ENCODE results near the gene BCL6. TPM values are rescaled to one million over a fixed set of nuclear protein-coding genes. Genes with fewer than 3 reads are reported as not detected.

BCL6 gene
- total and polyA plus RNA-seq, 2 experiments from 2014 or later, result 32.0 to 46.5 TPM

GRCh38 chr3:187677604-187678003 lies 67.7 kb downstream of the BCL6 start:
- H3K9me3 ChIP-seq (ENCODE audit: low read depth), result no peaks in the 10 kb centered on the region
- WGBS (ENCODE audit: low lambda C conversion rate, missing lambda C conversion rate), result 14% methylated on average over 1 of the region's 1 CpG
- H3K4me1 ChIP-seq (ENCODE audit: insufficient read depth), result no peaks in the 10 kb centered on the region
- no peaks in the 10 kb centered on the region for H3K36me3 ChIP-seq (replicated peaks; ENCODE audit: insufficient read depth, low read depth)
- H3K79me2 ChIP-seq, result no peaks in the 10 kb centered on the region
- no peaks in the 10 kb centered on the region for H3K9me2 ChIP-seq (replicated peaks; ENCODE audit: insufficient read depth)
- no peak overlapping the region for H2AFZ ChIP-seq
- DNase-seq (ENCODE audit: low spot score), result no peak
- TF ChIP-seq CTCF (IDR thresholded peaks at IDR 0.05; ENCODE audit: poor library complexity) (no peak), EZH2phosphoT487 (IDR thresholded peaks at IDR 0.05; ENCODE audit: low read depth, severe bottlenecking, unreplicated experiment) (no peak), EZH2 (IDR thresholded peaks at IDR 0.05; ENCODE audit: borderline replicate concordance) (no peak)
- H3K27me3 ChIP-seq, result peaks cover 4% of the 10 kb centered on the region
- H3K4me3 ChIP-seq, result no peak overlapping the region
- no peak overlapping the region for H3K27ac ChIP-seq
- no peak overlapping the region for H3K4me2 ChIP-seq
- H4K20me1 ChIP-seq (ENCODE audit: insufficient read depth, poor library complexity, severe bottlenecking), result no peaks in the 10 kb centered on the region

GRCh38 chr3:187673012-187673411 lies 72.3 kb downstream of the BCL6 start:
- no peak for DNase-seq (ENCODE audit: low spot score)
- 40% methylated on average over 3 of the region's 3 CpGs for WGBS (ENCODE audit: low lambda C conversion rate, missing lambda C conversion rate)
- no peaks in the 10 kb centered on the region for H3K79me2 ChIP-seq

More at GRCh38 chr3:187673012-187673411, 72.3 kb downstream of the BCL6 start:
- H3K36me3 ChIP-seq (replicated peaks; ENCODE audit: insufficient read depth, low read depth), result no peaks in the 10 kb centered on the region
- peaks cover 24% of the 10 kb centered on the region for H3K27me3 ChIP-seq
- peaks cover 16% of the 10 kb centered on the region for H3K4me1 ChIP-seq (ENCODE audit: insufficient read depth)
- no peaks in the 10 kb centered on the region for H4K20me1 ChIP-seq (ENCODE audit: insufficient read depth, poor library complexity, severe bottlenecking)
- no peak overlapping the region for H2AFZ ChIP-seq
- no peak for TF ChIP-seq EZH2phosphoT487 (IDR thresholded peaks at IDR 0.05; ENCODE audit: low read depth, severe bottlenecking, unreplicated experiment)
- TF ChIP-seq EZH2 (IDR thresholded peaks at IDR 0.05; ENCODE audit: borderline replicate concordance), result no peak
- no peak for TF ChIP-seq CTCF (IDR thresholded peaks at IDR 0.05; ENCODE audit: poor library complexity)
- H3K9me2 ChIP-seq (replicated peaks; ENCODE audit: insufficient read depth), result no peaks in the 10 kb centered on the region
- H3K4me3 ChIP-seq, result no peak overlapping the region
- no peaks in the 10 kb centered on the region for H3K9me3 ChIP-seq (ENCODE audit: low read depth)
- no peak overlapping the region for H3K27ac ChIP-seq
- no peak overlapping the region for H3K4me2 ChIP-seq

Other genes with a start within 250 kb of the BCL6 start
- gene SST, start 75.1 kb downstream of the BCL6 start, total RNA-seq, result 52.4 and 53.5 TPM in 2 replicates
- gene SST, start 75.1 kb downstream of the BCL6 start, polyA plus RNA-seq, result 112 and 537 TPM in 2 replicates
- not detected in 2 replicates for gene RTP2, start 42.9 kb downstream of the BCL6 start, total RNA-seq
- gene RTP2, start 42.9 kb downstream of the BCL6 start, polyA plus RNA-seq, result not detected in 2 replicates

All from hepatocyte (in vitro differentiated cells).